Prostate gland (tissue), 2 donors: Measurements from ENCODE around the gene GABPB2.
A peak's percentile ranks its signal among the peaks of the same experiment; 100 is the strongest.

Source experiments
- POLR2AphosphoS5 ChIP-seq: sonication (generic); formaldehyde crosslinking; IDR thresholded peaks from one replicate; pipeline ENCODE4 v1.6.1; 2017; ENCODE audit warnings: antibody characterized with exemption
- TF ChIP-seq, protein P1 (sequence below), 4 experiments: fragments of 200-600 bp in 2 of 4; fragments of 450-650 bp in 2 of 4; sonication (generic) in 2 of 4; IDR thresholded peaks; 1 replicate in 3 of 4; 2 replicates in 1 of 4; pipeline ENCODE4 v1.5.1; 2016 to 2019; ENCODE audit warnings: antibody characterized with exemption in 4 of 4, mild to moderate bottlenecking in 2 of 4, moderate library complexity in 2 of 4

DNA sequence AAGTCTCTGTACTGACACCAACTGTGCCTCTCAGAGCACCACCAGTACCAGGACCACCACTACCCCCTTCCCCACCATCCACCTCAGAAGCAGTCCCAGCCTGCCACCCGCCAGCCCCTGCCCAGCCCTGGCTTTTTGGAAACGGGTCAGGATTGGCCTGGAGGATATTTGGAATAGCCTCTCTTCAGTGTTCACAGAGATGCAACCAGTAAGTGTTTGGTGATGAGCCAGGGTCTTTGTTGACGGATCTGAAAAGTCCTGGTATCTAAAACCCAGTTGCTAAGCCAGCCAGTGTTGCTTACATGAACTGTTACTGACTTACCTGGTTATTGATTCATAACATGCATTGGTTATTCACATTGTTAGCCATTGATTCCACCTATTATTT, 21.9 kb upstream of the GABPB2 start:
- TF ChIP-seq, protein P1, sequence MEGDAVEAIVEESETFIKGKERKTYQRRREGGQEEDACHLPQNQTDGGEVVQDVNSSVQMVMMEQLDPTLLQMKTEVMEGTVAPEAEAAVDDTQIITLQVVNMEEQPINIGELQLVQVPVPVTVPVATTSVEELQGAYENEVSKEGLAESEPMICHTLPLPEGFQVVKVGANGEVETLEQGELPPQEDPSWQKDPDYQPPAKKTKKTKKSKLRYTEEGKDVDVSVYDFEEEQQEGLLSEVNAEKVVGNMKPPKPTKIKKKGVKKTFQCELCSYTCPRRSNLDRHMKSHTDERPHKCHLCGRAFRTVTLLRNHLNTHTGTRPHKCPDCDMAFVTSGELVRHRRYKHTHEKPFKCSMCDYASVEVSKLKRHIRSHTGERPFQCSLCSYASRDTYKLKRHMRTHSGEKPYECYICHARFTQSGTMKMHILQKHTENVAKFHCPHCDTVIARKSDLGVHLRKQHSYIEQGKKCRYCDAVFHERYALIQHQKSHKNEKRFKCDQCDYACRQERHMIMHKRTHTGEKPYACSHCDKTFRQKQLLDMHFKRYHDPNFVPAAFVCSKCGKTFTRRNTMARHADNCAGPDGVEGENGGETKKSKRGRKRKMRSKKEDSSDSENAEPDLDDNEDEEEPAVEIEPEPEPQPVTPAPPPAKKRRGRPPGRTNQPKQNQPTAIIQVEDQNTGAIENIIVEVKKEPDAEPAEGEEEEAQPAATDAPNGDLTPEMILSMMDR (IDR thresholded peaks at IDR 0.05) = peak in 1 of 4 experiments; percentile 43
- no peak for TF ChIP-seq POLR2AphosphoS5
